OCI-LY3 (cell line): Measurements from ENCODE around the gene ASCC1.

ENCODE experiments used
- H2AFZ ChIP-seq: fragments of 200-600, 300-600 bp; shearing (Covaris generic); 2 replicates; pipeline ENCODE4 v1.6.0; 2014; ENCODE audit warnings: antibody characterized with exemption, low read depth, low read length
- H3K27ac ChIP-seq: fragments of 200-600, 300-600 bp; sonication (generic); 2 replicates; pipeline ENCODE4 v1.5.1; 2014; ENCODE audit warnings: mild to moderate bottlenecking, low read length, moderate library complexity, mixed read lengths
- H3K27me3 ChIP-seq: fragments of 200-600, 300-600 bp; sonication (generic); 2 replicates; pipeline ENCODE4 v1.6.1; 2014; ENCODE audit warnings: low read depth, low read length, mixed read lengths
- H3K36me3 ChIP-seq: fragments of 200-600, 300-600 bp; sonication (generic); replicated peaks from 2 replicates; pipeline ENCODE3; 2014; ENCODE audit warnings: low read depth, low read length, mixed read lengths
- H3K4me1 ChIP-seq: fragments of 300-600, 200-600 bp; sonication (generic); 2 replicates; pipeline ENCODE4 v1.6.1; 2014; ENCODE audit warnings: low read length, mixed read lengths
- H3K4me2 ChIP-seq: fragments of 200-600, 300-600 bp; sonication (generic); 2 replicates; pipeline ENCODE4 v1.6.1; 2014; ENCODE audit warnings: low read length, mixed read lengths
- H3K4me3 ChIP-seq: fragments of 300-600, 200-600 bp; sonication (generic); 2 replicates; pipeline ENCODE4 v1.5.1; 2014; ENCODE audit warnings: antibody characterized with exemption, mild to moderate bottlenecking, low read length, moderate library complexity
- H3K79me2 ChIP-seq: fragments of 300-600, 200-600 bp; shearing (Covaris generic); 2 replicates; pipeline ENCODE4 v1.6.1; 2014; ENCODE audit warnings: mild to moderate bottlenecking, low read length, mixed read lengths
- H3K9ac ChIP-seq: fragments of 300-600, 200-600 bp; shearing (Covaris generic); 2 replicates; pipeline ENCODE4 v1.6.0; 2014; ENCODE audit warnings: mild to moderate bottlenecking, low read length, moderate library complexity
- H3K9me3 ChIP-seq: fragments of 200-600, 300-600 bp; shearing (Covaris generic); 2 replicates; pipeline ENCODE4 v1.6.1; 2014; ENCODE audit warnings: low read length, mixed read lengths; ENCODE audit not compliant: insufficient read depth
- H4K20me1 ChIP-seq: fragments of 200-600, 300-600 bp; sonication (generic); 2 replicates; pipeline ENCODE4 v1.6.1; 2016; ENCODE audit warnings: low read length, mixed read lengths; ENCODE audit not compliant: insufficient read depth
- CTCF ChIP-seq: fragments of 200-600, 300-600 bp; sonication (generic); IDR thresholded peaks from 2 replicates; pipeline ENCODE4 v1.5.1; 2014; ENCODE audit warnings: antibody characterized with exemption, low read length, low read depth
- EZH2phosphoT487 ChIP-seq: fragments of 200-600 bp; shearing (Covaris generic); IDR thresholded peaks from 2 replicates; pipeline ENCODE4 v1.6.1; 2018; ENCODE audit warnings: antibody characterized with exemption, mixed run types, low read depth

ASCC1 gene

GRCh38 chr10:72186258-72186981 lies 29.7 kb downstream of the ASCC1 start:
- TF ChIP-seq EZH2phosphoT487, result no peak
- TF ChIP-seq CTCF, result no peak
- Histone ChIP-seq H3K9me3 (no peaks in the 10 kb centered on the region), H3K4me2 (no peak overlapping the region), H3K27ac (no peak overlapping the region), H3K9ac (no peak overlapping the region), H2AFZ (no peak overlapping the region), H4K20me1 (no peaks in the 10 kb centered on the region), H3K27me3 (no peaks in the 10 kb centered on the region), H3K4me1 (no peaks in the 10 kb centered on the region), H3K79me2 (no peaks in the 10 kb centered on the region), H3K4me3 (no peak overlapping the region), H3K36me3 (peaks cover 4% of the 10 kb centered on the region)

- no peak overlapping the region for H2AFZ ChIP-seq
- H3K4me2 ChIP-seq, result no peak overlapping the region
- no peak overlapping the region for H3K27ac ChIP-seq
- no peaks in the 10 kb centered on the region for H3K4me1 ChIP-seq
- no peaks in the 10 kb centered on the region for H3K79me2 ChIP-seq
- H3K36me3 ChIP-seq, result peaks cover 4% of the 10 kb centered on the region
- no peaks in the 10 kb centered on the region for H4K20me1 ChIP-seq
- TF ChIP-seq EZH2phosphoT487 (no peak), CTCF (no peak)
- no peak overlapping the region for H3K9ac ChIP-seq
- H3K9me3 ChIP-seq, result no peaks in the 10 kb centered on the region
- no peaks in the 10 kb centered on the region for H3K27me3 ChIP-seq
- H3K4me3 ChIP-seq, result no peak overlapping the region
Measured at GRCh38 chr10:72184156-72184555, 31.9 kb downstream of the ASCC1 start.

- Histone ChIP-seq H3K27ac (no peak overlapping the region), H3K36me3 (no peaks in the 10 kb centered on the region), H3K4me3 (no peak overlapping the region), H4K20me1 (no peaks in the 10 kb centered on the region), H3K9me3 (no peaks in the 10 kb centered on the region), H3K4me1 (peaks cover 29% of the 10 kb centered on the region), H3K79me2 (no peaks in the 10 kb centered on the region), H2AFZ (no peak overlapping the region), H3K27me3 (no peaks in the 10 kb centered on the region), H3K9ac (no peak overlapping the region), H3K4me2 (no peak overlapping the region)
- no peak for TF ChIP-seq CTCF
- no peak for TF ChIP-seq EZH2phosphoT487
Measured at GRCh38 chr10:72177454-72177853, 38.6 kb downstream of the ASCC1 start.

GRCh38 chr10:72176701-72177100 lies 39.4 kb downstream of the ASCC1 start:
- Histone ChIP-seq H2AFZ (no peak overlapping the region), H3K4me2 (no peak overlapping the region), H3K9me3 (no peaks in the 10 kb centered on the region), H3K4me3 (no peak overlapping the region), H3K27me3 (no peaks in the 10 kb centered on the region), H3K36me3 (no peaks in the 10 kb centered on the region), H3K79me2 (no peaks in the 10 kb centered on the region), H3K9ac (no peak overlapping the region), H3K27ac (no peak overlapping the region), H4K20me1 (no peaks in the 10 kb centered on the region), H3K4me1 (peaks cover 29% of the 10 kb centered on the region)
- TF ChIP-seq CTCF, result no peak
- no peak for TF ChIP-seq EZH2phosphoT487
